Thymus (tissue), 11 donors: Measurements from ENCODE around the gene FGR. TPM values are rescaled to one million over a fixed set of nuclear protein-coding genes. Genes with fewer than 3 reads are reported as not detected.
"Not testable (repeated sequence)": the region's sequence is repeated elsewhere in the genome, so short reads cannot be mapped to it uniquely, and the experiment has no call there.

ENCODE experiments used
- DNase-seq, 9 donors: peaks; one replicate each; pipeline ENCODE4 v3.0.0-alpha.2; 2013; ENCODE audit warnings: low spot score in 9 of 9, low read depth in 6 of 9, missing footprints in 1 of 9
- H3K27ac ChIP-seq, 2 donors: one replicate each; pipeline ENCODE4 v1.5.1; 2013; ENCODE audit warnings: control low read depth in 1 of 2, low read depth in 1 of 2, low read length in 1 of 2, mild to moderate bottlenecking in 1 of 2, moderate library complexity in 1 of 2
- H3K27me3 ChIP-seq, 2 donors: one replicate each; pipeline ENCODE4 v1.5.1; 2013; ENCODE audit warnings: low read length in 1 of 2; ENCODE audit not compliant: control insufficient read depth in 2 of 2, insufficient read depth in 1 of 2
- H3K36me3 ChIP-seq, 2 donors: one replicate each; pipeline ENCODE4 v1.5.1; 2013; ENCODE audit warnings: low read length in 1 of 2, mild to moderate bottlenecking in 1 of 2, moderate library complexity in 1 of 2; ENCODE audit not compliant: control insufficient read depth in 2 of 2, insufficient read depth in 2 of 2
- H3K4me1 ChIP-seq, 2 donors: one replicate each; pipeline ENCODE4 v1.5.1; 2013; ENCODE audit warnings: low read length in 2 of 2; ENCODE audit not compliant: control insufficient read depth in 2 of 2, insufficient read depth in 2 of 2
- H3K4me3 ChIP-seq, 2 donors: one replicate each; pipeline ENCODE4 v1.5.1; 2013; ENCODE audit warnings: low read length in 2 of 2, control low read depth in 1 of 2, mild to moderate bottlenecking in 1 of 2
- H3K9me3 ChIP-seq, 2 donors: one replicate each; pipeline ENCODE4 v1.5.1; 2013; ENCODE audit warnings: low read length in 1 of 2, mild to moderate bottlenecking in 1 of 2; ENCODE audit not compliant: control insufficient read depth in 2 of 2, insufficient read depth in 1 of 2
- WGBS: extraction: QIAGEN DNeasy Blood & Tissue Kit; methylation state at CpG from one replicate; pipeline ENCODE4 v1.1.7; 2013; 5-methylcytosine and 5-hydroxymethylcytosine counted together
- polyA plus RNA-seq: library from polyadenylated mRNA; stranded (reverse); fragments of 200-250 nt; gene quantifications from one replicate; pipeline ENCODE4 v1.2.3, GENCODE V29; 2013
- total RNA-seq: library from RNA; stranded (reverse); fragments of 120-200 nt; gene quantifications from one replicate; pipeline ENCODE4 v1.2.4, GENCODE V29; 2013
- donor health status: healthy.

Gene FGR
- total and polyA plus RNA-seq, 2 donors: 8.4 to 38.7 TPM

DNA sequence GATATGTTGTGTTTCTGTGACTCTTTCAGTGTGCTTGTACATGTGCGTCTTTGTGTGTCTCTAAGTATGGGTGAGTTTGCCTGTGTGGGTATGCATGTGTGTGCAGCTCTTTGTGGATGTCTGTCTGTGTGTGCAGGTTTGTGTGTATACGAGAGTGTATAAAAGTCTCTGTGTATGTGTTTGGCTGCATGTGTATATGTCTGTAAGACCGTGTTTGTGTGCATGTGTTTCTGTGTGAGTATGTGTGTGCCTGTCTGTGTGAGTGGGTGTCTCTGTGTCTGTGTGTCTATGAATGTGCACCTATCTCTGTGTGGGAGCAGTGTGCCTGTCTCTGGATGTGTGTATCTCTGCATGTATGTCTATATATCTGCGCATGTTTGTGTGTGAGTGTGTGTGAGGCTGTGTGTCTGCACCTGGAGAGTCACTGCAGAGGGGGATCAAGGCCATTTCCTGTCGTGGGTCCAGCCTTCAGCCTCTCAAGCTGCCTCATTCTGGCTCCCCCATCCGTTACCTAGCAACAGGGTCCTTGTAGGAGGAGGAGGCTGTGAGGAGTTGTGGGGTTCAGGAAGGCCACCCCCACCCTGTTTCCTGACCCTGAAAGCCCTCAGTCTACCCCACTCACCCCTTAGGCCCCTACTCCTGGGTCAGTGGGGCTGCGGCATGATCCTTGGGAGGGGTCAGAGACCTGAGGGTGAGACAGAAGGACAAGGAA, 10.4 kb downstream of the FGR start:
- H3K27ac ChIP-seq: peak overlapping the region; percentile 57 to 77
- no peak overlapping the region for H3K4me3 ChIP-seq
- peaks cover 0 to under 1% of the 10 kb centered on the region in 2 donors for H3K36me3 ChIP-seq
- peak in 4 of 9 donors; percentile 77 to 90 (median 78) for DNase-seq
- H3K9me3 ChIP-seq: peaks cover 0 to 5% of the 10 kb centered on the region in 2 donors
- no peaks in the 10 kb centered on the region for H3K27me3 ChIP-seq
- H3K4me1 ChIP-seq: peaks cover 62 to 79% of the 10 kb centered on the region in 2 donors
- 35% methylated on average over 7 of the region's 7 CpGs for WGBS

DNA sequence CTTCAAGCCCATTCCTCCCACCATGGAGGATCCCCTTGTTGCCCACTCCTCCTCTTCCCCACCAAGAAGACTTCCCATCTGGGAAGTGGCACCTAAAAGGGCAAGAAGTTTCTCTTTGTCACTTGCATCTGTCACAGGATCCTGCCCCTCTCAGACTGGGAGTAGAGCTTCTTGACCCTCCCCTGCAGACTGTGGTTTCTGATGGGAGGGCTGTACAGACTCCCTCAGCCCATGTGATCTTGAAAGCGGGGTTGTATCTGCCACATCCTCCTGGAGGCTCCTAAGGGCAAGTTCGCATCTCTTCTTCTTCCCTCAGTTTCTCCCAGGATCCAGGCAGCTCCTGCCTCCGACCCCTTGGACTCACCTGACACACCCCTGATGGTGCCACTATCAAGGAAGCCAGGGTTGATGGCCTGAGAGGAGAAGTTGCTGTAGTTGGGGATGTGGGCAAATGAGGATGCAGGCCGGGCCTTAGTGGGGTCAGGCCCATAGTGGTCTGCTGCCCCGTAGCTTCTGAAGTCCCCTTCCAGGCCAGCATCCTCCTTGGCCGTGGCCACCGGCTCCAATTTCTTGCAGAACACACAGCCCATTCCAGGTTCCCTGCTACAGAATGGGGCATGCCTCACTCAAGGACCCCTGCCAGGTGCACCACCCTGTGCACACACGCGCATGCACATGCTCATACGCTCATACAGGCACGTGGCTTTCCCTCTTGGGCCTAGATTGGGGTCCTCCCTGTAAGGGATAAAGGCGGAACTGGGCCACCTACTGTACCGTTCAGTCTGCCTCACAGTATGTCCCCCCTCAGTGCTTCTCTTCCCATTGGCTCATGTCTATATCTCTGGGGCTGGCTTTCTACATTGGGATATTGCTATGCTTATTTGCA, 11.4 kb downstream of the FGR start:
- Histone ChIP-seq H3K4me1 (peaks cover 56 to 80% of the 10 kb centered on the region in 2 donors), H3K27me3 (no peaks in the 10 kb centered on the region), H3K9me3 (peaks cover 0 to 5% of the 10 kb centered on the region in 2 donors), H3K36me3 (peaks cover 0 to 3% of the 10 kb centered on the region in 2 donors), H3K4me3 (no peak overlapping the region), H3K27ac (peak overlapping the region; percentile 75 to 77)
- peak in 1 of 9 donors; percentile 78 for DNase-seq
- WGBS: 56% methylated on average over 13 of the region's 13 CpGs

DNA sequence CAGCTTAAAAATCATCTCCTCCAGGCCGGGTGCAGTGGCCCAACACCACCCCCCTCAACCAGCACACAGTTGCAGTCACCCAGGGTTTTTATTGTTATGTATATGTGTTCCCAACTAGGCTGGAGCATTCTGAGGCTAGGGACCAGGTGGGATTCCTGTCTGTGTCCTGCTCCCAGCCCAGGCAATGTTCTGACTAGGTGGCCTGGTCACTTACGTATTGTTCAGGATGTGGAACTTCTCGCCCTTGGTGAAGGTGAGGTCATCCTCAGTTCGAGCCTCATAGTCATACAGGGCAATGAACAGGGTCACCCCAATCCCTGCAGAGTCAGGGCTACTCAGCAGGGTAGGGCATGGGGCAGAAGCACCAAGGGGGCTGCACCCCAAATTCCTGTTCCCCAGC, 12.2 kb downstream of the FGR start:
- Histone ChIP-seq H3K4me1 (peaks cover 54 to 80% of the 10 kb centered on the region in 2 donors), H3K27me3 (no peaks in the 10 kb centered on the region), H3K9me3 (peaks cover 0 to 5% of the 10 kb centered on the region in 2 donors), H3K27ac (peak overlapping the region; percentile 75 to 77), H3K36me3 (peaks cover 0 to 3% of the 10 kb centered on the region in 2 donors), H3K4me3 (no peak overlapping the region)
- WGBS: 87% methylated on average over 4 of the region's 4 CpGs
- no peak for DNase-seq

DNA sequence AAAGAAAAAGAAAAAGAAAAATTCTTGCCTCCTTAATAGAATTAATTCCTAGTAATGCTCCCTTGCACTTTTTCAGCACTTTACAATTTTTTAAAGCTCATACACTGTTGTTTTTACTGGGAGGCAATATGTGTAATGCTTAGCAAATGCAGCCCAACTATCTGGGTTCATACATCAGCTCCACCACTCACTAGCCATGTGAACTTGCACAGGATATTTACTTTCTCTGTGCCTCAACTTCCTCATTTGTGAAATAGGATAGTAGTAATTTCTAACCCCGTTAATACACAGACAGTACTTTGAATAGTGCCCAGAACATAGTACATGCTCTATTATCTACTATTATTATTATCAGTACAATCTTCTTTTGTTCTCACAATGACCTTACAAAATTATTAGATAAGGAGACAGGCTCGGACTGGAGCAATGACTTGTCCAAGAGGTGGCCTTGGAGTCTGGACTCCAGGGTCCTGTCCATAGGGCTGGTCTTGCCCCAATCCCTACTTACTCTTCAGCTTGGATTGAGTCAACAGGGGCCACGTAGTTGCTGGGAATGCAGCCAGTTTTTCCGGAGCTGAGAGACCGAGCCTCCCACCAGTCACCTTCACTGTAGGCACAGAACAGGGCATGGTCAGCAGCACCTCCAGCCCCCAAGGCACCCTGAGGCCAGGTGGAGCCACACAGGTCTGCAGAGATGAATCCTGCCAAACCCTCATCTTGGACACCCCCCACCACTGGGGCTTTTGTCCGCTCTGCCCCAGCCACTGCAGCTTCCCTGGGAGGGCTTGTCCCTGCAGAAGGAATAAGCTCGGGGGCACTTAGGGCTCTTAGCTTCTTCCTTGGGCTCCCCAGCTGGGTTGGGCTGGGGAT, 13.7 kb downstream of the FGR start:
- Histone ChIP-seq H3K4me3 (no peak overlapping the region), H3K4me1 (peaks cover 54 to 80% of the 10 kb centered on the region in 2 donors)
- DNase-seq: no peak

DNA sequence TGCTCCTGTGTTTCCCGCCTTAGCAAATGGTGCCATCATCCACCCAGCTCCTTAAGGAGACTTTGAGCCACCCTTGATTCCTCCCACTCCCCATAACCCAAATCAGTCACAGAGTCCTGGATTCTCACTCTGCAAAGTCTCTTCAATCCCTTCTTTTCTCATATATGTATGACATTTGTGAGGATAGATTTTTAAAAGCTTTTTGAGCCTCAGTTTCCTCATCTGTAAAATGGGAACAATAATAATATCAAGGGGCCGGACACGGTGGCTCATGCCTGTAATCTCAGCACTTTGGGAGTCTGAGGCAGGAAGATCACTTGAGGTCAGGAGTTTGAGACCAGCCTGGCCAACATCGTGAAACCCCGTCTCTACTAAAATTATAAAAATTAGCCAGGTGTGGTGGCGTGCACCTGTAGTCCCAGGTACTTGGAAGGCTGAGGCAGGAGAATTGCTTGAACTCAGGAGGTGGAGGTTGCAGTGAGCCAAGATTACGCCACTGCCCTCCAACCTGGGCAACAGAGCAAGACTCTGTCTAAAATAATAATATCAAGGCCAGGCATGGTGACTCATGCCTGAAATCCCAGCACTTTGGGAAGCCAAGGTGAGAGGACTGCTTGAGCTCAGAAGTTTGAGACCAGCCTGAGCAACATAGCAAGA, 15.1 kb downstream of the FGR start:
- H3K36me3 ChIP-seq, H3K9me3 ChIP-seq, H3K27me3 ChIP-seq, DNase-seq, H3K4me3 ChIP-seq: not testable (repeated sequence)
- Histone ChIP-seq H3K27ac (peak overlapping the region in 1 of 2 donors; percentile 7), H3K4me1 (peaks cover 41 to 78% of the 10 kb centered on the region in 2 donors)
- WGBS: 98% methylated on average over 7 of the region's 7 CpGs

More for the DNA sequence above, 13.7 kb downstream of the FGR start:
- WGBS: 95% methylated on average over 7 of the region's 7 CpGs
- H3K27me3 ChIP-seq: no peaks in the 10 kb centered on the region
- peaks cover 0 to 5% of the 10 kb centered on the region in 2 donors for H3K9me3 ChIP-seq
- peaks cover 1 to 3% of the 10 kb centered on the region in 2 donors for H3K36me3 ChIP-seq
- H3K27ac ChIP-seq: no peak overlapping the region

DNA sequence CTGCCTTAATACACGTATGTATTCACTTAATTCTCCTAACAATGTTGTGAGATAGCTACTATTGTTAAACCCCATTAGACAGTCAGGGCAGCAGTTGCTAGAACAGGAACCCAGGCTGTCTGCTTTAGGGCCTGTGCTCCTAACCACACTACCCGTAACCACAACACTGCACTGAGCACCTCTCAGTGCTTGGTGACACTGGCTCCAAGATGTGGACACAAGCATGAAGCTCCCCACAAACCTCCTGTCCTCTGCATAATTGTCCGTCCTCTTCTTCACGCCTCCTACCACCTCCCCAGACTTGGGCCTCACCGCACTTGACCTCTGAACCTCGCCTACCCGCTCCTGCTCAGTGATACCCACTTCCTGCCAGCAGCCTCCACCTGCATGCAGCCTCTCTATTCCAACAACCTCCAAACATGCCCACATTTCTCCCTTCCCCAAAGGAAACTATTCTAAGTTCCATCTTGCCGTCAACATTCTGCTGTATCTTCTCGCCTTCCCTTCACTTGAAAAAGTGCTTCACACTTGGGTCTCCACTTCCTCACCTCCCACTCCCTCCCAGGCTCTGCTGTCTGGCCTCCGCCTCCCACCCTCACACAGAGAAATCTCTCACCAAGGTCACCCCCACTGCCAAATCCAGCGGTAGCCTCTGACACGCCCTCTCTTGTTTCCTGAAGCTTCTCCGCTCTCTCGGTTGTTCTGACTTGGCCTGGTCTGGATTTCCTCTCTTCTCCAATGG, 16.5 kb downstream of the FGR start:
- H3K9me3 ChIP-seq: no peaks in the 10 kb centered on the region
- DNase-seq: peak in 2 of 9 donors; percentile 74 to 84
- peaks cover 39 to 78% of the 10 kb centered on the region in 2 donors for H3K4me1 ChIP-seq
- 19% methylated on average over 14 of the region's 14 CpGs for WGBS
- H3K4me3 ChIP-seq: no peak overlapping the region
- no peaks in the 10 kb centered on the region for H3K27me3 ChIP-seq
- H3K27ac ChIP-seq: peak overlapping the region; percentile 27 to 89
- H3K36me3 ChIP-seq: peaks cover 3 to 8% of the 10 kb centered on the region in 2 donors

DNA sequence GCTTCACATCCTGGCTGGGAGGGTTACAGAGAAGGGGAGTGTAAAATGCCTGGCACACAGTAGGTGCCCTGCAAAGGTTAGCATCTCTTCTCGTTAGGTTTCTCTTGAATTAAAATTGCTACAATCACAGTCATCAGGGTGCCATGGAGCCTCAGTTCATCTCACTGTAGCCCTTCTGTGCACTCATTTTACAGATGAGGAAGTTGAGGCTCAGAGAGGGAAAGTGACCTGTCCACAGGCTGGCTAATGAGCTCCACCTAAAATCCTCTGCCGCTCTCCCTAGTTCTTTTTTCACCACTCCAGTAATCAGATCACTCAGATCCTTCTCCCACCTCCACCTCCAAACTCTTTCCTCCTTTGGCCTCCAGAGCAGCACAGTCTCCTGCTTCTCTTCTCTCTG, 17.6 kb downstream of the FGR start:
- Histone ChIP-seq H3K27ac (peak overlapping the region; percentile 87 to 89), H3K27me3 (no peaks in the 10 kb centered on the region), H3K4me3 (no peak overlapping the region), H3K9me3 (no peaks in the 10 kb centered on the region), H3K36me3 (peaks cover 7 to 8% of the 10 kb centered on the region in 2 donors), H3K4me1 (peaks cover 30 to 79% of the 10 kb centered on the region in 2 donors)
- 94% methylated on average over 2 of the region's 2 CpGs for WGBS
- DNase-seq: no peak

DNA sequence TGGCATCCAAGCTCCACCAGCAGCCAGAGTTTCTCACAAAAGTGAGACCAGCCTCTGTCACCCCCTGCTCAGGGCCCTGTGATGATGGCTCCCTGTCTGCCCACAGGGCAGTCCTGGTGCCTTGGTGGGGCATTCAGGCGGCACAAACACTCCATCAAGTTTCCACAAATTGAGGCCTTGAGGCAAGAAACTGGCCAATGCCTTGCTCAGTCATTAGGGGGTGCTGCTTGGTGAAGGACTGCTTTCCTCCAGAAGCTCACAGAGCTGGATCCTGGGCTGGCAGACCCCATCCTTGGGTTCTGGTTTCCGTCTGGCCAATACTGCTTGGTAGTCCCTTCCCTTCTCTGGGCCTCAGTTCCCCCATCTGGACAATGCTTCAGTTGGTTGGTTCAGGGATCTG, 18.5 kb downstream of the FGR start:
- Histone ChIP-seq H3K9me3 (no peaks in the 10 kb centered on the region), H3K36me3 (peaks cover 7 to 8% of the 10 kb centered on the region in 2 donors), H3K27me3 (no peaks in the 10 kb centered on the region), H3K4me3 (no peak overlapping the region), H3K4me1 (peaks cover 27 to 82% of the 10 kb centered on the region in 2 donors), H3K27ac (peak overlapping the region in 1 of 2 donors; percentile 7)
- peak in 1 of 9 donors; percentile 46 for DNase-seq
- 95% methylated on average over 2 of the region's 2 CpGs for WGBS
